ENCODE data around the gene DHRS13.
A peak's percentile ranks its signal among the peaks of the same experiment; 100 is the strongest.
"Not testable (repeated sequence)": the region's sequence is repeated elsewhere in the genome, so short reads cannot be mapped to it uniquely, and the experiment has no call there.

The DHRS13 gene

DNA sequence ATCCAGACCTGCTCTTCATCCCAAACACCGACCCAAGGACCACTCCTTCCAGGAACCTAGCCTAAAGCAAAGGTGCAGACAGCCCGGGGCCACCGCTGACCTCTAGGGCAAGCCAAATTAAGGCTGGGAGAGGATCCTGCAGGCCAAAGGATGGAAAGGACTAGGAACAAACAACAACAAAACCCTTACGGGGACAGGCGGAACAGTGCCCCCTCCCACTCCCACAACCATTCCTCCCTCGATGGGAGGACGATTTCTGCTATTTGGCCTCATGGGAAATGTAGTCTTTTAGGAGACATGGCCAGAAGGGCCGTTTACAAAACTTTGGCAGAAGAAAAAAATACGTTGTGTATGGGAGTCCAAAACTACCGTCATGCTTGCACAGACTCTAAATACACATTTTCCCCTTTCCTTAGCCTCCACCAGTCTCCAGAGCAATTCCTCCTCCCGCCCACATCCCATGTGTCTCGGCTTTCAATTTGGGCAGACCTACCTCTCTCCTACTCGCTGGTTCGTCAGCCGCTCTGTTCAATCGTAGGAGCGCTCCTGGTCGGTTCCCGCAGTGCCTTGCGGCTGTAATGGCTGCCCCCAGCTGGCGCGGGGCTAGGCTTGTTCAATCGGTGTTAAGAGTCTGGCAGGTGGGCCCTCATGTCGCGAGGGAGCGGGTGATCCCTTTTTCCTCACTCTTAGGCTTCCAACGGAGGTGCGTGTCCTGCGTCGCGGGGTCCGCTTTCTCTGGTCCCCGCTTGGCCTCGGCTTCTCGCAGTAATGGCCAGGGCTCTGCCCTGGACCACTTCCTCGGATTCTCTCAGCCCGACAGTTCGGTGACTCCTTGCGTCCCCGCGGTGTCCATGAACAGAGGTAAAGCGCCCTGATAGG is 48.2 kb downstream of the DHRS13 start, which contains the start of gene ERAL1:
Gene ERAL1, plus strand, starts transcription at position 560 of the 879 bp plus-strand sequence. Its CDS starts 19 bp downstream, at position 579.
- peak; percentile 76 for DNase-seq

DNA sequence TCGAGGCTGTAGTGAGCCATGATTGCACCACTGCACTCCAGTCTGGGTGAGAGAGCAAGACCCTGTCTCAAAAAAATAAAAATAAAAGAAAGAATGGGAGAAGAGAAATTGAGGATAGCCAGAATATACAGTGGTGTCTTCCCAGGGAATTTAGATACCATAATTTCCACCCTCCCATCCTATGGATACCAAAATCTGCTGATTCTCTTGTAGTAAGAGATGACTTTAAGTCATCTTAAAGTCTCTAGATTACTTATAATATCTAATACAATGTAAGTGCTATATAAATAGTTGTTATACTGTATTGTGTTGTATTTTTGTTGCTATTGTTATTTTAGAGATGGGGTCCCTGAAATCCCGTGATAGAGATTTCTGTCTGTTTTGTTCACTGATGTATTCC is 49.6 kb downstream of the DHRS13 start:
- DNase-seq = no peak

DNA sequence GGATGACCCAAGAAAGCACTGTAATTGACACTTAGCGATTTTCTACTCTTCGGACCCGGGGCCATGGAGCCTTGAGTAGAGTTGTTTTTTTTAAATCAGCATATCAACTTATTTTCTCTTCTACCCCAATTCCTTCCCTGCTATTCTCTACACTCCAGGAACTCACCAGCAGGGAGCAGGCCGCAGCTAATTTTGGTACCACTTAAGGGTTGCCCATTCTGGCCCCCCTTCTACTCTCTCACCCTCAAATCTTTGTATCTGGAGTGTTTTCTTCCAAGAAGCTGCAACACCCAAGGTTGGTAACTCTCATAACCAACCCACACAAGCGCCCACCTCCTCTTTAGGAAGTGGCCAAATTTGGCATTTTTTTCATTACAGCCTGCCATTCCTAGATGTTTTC is 53.6 kb downstream of the DHRS13 start:
- DNase-seq = no peak

DNA sequence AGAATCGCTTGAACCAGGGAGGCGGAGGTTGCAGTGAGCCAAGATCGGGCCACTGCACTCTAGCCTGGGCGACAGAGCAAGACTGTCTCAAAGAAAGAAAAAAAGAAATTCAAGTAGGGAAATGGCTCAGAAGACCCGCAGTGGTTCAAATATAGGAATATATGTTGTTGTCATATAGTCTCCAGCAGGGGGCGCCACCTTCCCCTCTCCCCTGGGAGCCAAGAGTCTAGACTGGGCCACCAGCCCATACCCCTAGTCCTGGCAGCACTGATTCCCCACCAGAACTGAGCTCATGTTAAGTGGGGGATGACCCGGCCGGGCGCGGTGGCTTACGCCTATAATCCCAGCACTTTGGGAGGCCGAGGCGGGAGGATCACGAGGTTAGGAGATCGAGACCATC is 54.2 kb downstream of the DHRS13 start:
- DNase-seq = not testable (repeated sequence)
